GM19455 (cell line): ENCODE data around the gene TSHZ2.
"Not testable (repeated sequence)": the region's sequence is repeated elsewhere in the genome, so short reads cannot be mapped to it uniquely, and the experiment has no call there.

Experiments
- ATAC-seq: cut with Tn5 transposase; IDR thresholded peaks from one replicate; pipeline ENCODE4 v1.9.1; 2021; ENCODE audit not compliant: unreplicated experiment

TSHZ2 gene

DNA sequence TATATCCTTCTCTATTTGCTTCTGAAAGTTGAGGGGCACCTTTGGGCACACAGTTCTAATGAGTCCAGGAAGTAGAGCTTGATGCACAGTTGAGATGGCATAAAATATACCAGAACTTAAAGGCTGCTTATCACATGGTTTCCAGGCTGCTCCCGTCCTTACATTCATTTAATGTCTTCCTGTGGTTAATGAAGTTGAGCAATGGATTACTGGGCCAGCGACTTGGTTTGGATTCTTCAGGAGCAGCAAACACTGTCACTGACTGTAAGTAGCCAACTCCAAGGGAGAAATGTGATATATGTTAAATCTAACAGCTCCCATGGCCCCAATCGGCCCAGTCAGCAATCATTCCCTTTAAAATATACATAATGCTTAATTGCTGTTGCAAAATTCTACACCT lies 9.0 kb upstream of the TSHZ2 start:
- no peak for ATAC-seq

DNA sequence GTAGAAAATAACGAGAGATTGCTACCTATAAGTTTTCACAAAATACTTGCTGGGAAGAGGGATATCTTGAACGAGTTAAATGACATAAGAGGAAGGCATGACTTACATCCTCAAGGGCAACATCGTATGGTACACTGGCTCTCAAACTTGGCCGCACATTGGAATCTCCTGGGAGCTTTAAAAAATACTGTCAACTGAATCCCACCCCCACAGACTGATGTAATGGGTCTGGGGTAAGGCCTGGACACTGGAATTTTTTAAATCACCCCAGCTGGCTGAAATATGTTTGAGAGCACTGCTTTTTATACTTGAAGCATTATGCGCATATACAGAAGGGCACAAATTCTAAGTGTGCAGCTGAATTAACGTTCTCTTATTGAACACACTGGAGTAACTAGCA lies 8.0 kb upstream of the TSHZ2 start:
- no peak for ATAC-seq

DNA sequence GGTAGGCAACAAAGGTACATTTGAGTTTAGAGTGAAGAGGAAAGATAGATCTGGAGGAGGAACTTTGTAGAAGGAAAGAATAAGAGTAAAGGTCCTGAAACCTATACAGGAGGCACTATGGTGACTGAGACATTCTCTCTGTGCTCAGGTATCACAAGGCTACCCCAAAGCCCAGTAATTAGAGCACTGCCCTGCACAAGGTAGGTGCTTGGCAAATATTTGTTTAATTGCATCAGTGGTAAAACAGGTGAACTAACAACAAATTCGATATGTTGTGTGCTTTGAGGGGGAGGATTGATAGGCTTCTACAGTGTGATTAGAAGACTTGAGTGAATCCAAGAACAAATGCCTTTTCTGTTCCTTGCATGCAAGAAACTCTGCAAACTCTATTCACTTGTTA lies 6.8 kb upstream of the TSHZ2 start:
- ATAC-seq = no peak

DNA sequence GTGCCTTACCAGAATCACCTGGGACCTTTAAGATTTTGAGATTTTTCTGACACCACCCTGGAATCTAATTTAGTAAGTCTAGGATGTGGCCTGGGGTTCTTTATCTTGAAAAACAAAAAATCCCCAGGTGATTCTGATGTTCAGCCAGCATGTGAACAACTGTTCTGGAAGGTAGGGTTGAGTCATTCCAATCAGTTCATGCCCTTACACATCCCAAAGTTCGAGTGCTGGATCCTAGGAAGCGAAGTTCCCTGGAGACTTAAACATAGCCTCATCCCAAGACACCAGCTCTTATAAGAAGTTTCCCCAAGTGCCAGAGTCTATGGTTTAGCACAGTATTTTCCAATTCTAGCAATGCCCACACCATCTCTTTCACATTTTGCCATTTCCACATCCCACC lies 6.3 kb upstream of the TSHZ2 start:
- ATAC-seq = no peak

DNA sequence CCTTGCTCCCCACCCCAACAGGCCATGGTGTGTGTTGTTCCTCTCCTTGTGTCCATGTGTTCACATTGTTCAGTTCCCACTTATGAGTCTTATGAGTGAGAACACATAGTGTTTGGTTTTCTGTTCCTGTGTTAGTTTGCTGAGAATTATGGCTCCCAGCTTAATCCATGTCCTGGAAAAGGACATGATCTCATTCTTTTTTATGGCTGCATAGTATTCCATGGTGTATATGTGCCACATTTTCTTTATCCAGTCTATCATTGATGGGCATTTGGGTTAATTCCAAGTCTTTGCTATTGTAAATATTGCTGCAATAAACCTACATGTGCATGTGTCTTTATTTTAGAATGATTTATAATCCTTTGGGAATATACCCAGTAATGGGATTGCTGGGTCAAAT lies 5.6 kb upstream of the TSHZ2 start:
- ATAC-seq = not testable (repeated sequence)

DNA sequence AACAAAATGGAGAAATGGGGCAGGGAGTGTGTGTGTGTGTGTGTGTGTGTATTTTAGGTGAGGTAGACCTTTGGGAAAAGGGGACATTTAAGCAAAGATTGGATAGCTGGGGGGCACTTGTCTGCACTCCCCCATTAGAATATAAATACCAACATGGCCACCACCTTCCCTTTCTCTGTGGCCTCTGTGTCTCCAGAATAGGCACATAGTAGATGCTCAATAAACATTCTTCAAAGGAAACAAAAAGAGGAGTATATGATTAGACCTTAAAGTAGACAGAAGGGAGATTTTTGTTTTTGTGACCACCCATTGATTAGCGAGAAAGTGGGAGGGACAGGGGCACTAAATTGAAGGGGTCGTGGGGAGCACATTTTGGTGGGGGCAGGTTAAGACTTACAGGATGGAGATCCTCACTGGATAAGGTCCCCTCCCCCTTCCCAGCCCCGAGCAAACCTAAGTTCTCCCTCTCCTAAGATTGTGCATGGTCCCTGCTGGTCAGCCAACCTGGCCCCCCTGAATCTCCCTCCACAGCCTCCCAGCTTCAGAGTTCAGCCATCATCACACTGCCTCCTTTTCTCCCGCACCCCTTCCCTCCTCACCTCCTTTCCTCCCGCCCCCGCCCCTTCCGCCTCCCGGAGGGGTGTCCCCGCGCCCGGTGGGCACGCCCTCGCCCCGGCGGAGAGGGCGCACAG lies 514 bp upstream of the TSHZ2 start:
- ATAC-seq = no peak

DNA sequence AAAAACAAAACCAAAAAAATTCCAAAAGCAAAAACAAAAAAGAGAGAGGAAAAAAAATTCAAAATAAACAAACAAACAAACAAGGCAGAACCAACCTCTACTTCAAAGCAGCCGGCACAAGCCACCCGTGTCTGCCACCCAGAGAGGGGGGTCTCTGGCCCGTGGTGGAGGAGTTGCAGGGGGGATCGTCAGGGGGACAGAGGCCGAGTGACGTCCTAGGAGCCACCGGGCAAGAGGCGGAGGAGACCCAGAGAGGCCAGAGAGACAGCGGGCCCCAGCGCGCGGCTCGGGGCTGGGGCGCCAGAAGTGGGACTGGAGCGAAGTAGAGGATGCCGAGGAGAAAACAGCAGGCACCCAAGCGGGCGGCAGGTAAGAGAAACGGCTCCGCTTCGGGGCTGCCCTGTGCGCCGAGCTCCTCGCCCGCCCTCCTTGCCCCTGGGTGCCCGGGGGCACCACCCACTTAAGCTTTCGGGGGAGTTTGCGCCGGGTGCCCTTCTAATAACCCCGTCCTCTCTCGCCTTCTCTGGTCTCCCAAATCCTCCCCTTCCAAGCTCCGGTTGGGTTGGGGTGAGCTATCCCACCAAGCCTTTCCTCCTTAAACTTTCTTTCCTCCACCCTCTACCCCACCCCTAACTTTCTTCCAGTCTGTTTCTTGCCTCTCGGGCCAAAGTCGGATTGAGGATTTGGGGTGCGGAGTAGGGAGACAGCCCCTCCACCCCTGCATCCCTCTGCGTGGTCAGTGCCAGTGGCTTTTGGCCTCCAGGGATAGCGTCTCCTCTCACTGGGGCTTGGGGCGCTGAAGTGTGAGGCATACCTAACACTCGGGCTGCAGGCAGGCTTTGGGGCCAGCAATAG lies 1.0 kb downstream of the TSHZ2 start:
- ATAC-seq = no peak

DNA sequence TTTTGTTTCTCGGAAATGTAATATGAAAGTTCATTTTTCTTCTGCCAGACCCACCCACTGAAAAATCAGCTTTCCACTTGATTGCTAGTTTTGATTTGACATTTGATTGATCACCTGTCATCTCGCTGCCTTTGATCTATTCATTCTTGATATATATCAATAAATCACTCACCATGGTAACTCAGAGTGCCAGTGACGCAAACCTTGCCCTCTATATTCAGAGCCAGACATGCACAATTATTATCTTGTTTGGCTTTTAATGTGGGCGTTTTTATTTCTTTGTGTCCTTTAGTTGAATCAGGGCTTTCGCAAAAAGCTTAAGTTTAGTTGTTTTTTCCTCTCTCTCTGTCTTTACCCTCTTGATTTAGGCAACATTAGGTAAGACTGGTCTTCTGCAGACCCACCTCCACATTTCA lies 2.0 kb downstream of the TSHZ2 start:
- no peak for ATAC-seq

DNA sequence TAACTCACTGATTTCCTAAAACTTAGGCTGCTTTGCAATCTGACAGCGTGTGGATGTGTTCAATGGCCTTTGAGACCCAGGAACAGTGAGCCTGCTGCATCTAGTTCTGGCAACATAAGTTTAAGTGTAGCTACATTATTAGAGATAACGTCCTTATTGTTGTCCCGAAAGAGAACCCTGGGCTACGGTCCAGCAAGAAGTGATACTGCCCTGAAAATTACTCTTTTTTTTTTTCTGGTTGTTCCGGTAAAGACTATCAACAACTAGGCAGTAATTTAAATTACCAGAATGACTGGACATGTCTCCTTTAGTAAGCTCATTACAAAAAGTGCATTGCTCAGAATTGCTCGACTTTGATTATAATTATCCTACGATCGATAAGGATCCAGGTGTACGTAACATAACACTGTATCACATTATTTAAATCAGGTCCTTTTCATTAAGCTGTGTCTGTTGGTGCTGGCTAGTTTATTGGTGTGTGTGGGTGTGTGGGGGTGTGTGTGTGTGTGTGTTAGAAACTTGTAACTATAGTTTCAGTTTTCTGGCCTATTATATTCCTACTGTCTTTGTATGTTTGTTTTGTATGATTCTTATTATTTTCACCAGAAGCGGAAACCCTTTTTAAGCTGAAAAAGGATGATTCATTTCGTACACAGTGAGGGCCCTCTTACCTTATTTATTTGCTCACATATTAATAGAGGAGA lies 3.0 kb downstream of the TSHZ2 start:
- ATAC-seq = no peak

DNA sequence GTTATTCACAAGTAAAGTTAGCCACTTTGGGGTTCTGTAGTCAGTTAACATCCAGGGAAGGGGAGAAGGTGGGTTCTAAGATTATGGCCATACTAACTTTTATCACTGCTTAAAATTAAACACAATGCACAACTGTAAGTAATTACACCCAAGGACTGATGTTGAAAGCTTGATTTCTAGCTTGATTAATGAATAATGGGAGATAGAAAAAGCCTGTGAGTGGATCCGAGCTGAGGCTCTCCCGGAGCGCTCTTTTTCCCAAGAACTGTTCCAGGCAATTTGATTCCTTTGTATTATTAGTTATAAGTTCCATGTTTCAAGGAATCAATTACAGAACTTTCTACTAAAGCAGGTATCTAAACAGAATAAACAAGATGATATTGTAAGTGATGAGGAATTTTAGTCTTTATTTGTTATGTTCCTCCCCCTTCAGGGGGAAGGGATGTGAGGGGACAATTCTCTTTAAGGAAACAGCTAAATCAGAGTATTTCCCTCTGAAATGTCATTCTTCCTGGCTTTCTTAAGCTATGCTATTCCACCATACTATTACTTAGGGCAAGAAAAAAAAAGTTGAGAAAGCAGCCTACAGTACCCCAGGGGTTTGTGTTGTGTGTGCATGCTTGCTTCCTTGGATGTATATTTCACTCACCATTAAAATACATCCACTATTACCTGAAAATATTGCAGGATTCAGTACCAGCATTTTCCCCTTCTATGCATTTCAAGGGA lies 3.8 kb downstream of the TSHZ2 start:
- no peak for ATAC-seq

DNA sequence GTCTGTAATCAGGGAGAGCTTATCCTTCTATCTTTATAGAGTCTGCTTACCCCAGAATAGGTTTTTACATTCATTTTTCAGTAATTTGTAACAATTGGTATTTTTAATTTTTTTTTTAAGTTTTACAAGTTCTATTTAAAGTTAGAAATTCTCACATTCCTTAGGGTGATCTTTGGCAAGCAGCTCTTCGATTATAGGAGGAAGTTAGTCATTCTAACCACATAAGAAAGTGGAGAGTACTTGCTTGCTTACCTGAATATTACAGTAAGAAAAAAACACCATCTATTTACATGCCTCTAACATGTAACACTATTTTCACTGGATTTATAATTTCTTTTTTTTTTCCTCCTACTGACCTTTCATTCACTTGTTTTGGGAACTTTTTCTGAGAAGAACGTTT lies 6.7 kb downstream of the TSHZ2 start:
- ATAC-seq = no peak

DNA sequence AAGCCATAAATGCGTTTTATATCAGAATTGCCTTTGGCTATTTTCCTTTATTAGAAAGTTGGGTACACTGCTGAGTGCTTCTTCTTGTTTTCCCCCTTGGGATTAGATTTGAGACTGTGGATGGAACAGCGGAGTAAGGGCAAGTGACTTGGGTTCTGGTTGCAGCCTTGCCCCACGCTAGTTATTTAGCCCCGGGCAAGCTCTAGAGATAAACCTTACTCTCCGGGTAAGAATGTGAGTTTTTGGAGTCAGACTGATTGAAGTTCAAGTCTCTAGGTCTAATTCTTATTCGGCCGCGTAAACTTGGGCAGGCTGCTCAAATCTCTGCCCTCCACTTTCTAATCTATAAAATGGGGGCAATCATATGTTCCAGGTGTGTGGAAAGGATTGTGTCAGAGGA lies 8.9 kb downstream of the TSHZ2 start:
- ATAC-seq = no peak

DNA sequence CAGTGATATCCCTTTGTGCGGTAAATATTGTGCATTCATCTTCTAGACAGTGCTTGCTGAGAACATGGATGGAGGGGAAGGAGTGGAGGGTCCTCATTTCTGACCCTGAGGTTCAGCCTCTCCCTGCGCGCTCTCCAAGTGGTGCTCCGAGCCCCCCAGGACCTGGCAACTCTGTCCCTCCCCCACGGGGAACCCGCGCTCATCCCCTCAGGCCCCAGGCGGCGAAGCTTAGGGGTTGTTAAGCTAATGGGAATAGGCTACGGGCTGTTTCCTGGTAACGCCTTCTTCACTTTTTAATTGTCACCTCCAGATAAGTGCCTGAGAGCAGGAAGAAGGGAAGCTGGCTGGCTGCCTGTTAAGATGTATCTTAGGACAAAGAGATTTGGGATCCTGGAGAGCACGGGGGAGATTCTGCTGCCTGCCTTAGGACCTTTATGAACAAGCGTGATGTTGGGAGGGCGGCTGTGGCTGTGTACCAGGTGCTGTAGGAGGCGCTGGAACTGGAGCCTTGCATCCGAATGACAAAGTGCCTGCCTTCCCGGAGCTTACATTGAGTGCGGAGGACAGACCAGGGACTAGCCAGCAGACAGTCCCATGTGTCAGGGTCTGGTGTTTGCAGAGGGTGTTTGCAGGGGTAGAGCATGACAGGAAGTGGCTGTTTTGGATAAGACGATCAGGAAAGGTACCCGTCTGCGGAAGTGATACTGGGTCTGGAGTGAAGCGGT lies 11.7 kb downstream of the TSHZ2 start:
- no peak for ATAC-seq

DNA sequence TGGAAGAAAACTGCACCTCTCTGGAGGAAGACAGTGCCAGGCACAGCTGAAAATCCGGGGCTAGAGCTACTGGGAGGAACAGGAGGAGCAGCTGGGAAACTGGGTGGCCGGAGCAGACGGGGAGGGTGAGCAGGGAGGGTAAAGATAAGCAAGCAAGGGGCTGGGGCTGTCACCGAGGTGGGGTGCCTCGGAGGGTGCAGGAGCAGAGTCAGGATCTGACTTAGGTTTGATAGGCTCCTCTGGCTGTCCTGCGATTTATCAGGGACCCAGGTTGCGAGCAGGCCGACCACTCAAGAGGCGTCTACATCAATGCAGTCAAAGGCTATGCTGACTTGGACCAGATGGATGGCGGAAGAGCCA lies 12.3 kb downstream of the TSHZ2 start:
- ATAC-seq = no peak

DNA sequence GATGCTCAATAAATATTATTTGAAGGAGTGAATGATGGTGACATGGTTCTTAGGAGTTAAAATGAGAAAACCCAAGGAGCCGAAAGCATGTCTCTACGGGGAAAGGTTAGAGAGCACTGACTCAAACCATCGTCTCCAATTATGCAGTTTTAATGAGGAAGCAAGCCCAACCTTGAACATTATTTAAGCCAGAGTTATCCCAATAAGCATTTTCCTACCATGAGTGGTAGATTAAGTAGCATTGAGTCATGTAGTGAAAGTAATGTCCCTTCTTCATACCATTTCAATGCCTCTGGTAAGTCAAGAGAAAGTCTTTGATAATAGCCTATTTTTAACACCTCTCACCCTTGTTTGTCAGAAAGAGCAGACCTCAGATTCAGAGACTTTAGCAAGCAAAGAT lies 13.5 kb downstream of the TSHZ2 start:
- no peak for ATAC-seq

DNA sequence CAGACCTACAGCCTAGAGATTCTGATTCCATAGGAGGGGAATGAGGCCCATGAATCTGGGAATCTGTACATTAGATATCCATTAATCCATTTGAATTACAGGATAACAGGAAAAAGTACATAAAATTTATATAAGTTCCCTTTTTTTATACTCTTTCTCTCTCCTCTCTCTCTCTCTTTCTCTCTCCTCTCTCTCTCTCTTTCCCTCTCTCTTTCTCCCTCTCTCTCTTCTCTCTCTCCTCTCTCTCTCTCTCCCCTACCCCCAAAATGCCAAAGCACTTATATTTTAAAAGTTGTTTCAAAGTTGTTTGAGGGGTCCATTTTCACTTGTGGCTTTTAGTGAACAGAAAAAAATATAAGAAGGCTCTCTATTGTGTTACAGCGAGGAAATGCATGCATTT lies 15.1 kb downstream of the TSHZ2 start:
- ATAC-seq = no peak

DNA sequence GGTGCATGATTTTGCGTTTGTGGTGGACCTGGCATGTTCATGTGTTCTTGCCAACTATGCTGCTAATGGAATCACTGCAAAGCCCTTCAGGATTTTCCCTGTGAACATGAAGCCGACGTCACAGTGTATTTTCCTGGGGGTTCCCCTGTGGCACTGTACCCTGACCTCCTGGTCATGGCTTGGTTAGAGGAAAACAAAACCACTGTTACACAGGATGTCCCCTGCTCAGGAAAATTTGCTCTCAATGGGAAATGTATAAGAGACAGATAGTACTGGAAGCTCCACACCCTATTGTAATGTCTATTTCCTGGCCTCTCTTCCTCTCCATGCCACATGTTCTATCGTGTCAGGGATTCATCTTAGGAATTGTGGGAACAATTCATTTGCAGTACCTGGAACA lies 19.7 kb downstream of the TSHZ2 start:
- ATAC-seq = no peak

DNA sequence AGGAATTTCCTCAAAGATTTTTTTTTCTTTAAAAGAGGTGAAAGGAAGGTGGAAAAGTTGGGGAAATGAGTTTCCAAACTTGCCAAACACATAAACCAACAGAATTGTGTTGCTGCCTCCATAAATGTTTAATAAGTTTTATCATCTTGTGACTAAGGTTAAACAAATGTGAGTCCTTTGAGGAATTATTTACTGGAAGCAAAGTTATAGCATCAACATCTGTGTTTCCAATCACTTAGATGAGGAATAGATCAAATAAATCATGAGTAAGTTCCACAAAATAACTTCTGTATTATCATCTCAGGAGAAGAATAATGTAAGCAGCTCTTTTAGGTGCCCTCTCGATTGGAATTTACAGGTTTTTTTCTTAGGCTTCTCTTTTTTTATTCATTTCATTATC lies 20.5 kb downstream of the TSHZ2 start:
- ATAC-seq = no peak

DNA sequence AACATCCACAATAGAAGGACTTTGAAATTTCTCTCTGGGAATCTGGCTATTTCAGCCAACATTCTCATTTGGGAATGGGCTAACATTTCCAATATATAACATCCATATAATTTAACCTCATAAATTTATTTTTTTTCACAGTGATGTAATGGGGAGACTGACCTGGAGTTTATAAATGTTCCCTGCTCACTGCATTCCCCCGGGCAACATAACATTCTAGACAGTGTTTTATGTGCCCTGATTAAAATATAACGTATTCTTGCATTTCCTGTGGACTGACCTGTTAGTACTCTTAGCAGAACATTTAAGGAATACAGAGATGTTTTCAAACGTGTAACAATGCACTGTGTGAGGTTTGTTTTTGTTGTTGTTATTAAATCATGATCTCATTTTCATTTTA lies 20.9 kb downstream of the TSHZ2 start:
- ATAC-seq = no peak

DNA sequence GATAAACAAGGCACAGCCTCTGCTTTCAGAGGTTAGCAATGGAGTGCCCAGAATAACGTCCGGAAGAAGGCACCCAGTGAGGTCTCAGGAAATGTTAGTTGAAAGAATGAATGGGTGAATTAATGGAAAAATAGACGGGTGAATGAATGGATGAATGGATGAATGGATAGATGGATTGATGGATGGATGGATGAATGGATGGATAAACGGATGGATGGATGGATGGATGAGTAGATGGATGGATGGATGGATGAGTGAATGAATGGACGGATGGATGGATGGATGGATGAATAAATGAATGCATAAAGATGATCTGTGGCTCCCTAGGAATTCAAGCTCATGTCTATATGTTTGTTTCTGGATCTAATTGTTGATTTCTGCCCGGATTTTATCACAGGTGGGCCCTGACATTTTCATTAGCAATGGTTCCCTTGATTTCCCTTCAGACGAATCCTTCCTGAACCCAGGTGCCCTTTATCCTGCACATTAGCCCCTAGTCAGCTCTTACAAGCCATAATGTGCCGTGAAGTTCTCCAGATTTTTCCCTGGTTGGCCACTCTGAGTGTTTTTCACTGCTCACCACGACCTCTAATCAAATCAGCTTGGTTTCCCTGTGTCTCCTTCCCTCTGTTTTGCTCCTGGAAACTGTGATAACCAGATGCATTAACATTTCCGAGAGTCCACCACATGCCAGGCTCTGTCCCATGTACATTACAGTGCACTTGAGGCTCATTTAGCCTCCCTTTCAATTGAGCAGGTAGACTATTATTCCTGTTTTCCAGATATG lies 22.2 kb downstream of the TSHZ2 start:
- no peak for ATAC-seq
